GM18511 (cell line): Measurements from ENCODE around the gene MAP2K3.
"Not testable (repeated sequence)": the region's sequence is repeated elsewhere in the genome, so short reads cannot be mapped to it uniquely, and the experiment has no call there.

Source experiments
- ATAC-seq: cut with Tn5 transposase; IDR thresholded peaks from one replicate; pipeline ENCODE4 v1.9.1; 2021; ENCODE audit warnings: mild to moderate bottlenecking, moderate library complexity; ENCODE audit not compliant: unreplicated experiment

The MAP2K3 gene

GRCh38 chr17:21296097-21297025, 11.8 kb downstream of the MAP2K3 start:
- no peak for ATAC-seq

- ATAC-seq = no peak
Observed at GRCh38 chr17:21297026-21297520, 12.6 kb downstream of the MAP2K3 start.

- no peak for ATAC-seq
Observed at GRCh38 chr17:21297597-21297996, 13.1 kb downstream of the MAP2K3 start.

GRCh38 chr17:21298056-21298982, 13.8 kb downstream of the MAP2K3 start:
- ATAC-seq = no peak

DNA sequence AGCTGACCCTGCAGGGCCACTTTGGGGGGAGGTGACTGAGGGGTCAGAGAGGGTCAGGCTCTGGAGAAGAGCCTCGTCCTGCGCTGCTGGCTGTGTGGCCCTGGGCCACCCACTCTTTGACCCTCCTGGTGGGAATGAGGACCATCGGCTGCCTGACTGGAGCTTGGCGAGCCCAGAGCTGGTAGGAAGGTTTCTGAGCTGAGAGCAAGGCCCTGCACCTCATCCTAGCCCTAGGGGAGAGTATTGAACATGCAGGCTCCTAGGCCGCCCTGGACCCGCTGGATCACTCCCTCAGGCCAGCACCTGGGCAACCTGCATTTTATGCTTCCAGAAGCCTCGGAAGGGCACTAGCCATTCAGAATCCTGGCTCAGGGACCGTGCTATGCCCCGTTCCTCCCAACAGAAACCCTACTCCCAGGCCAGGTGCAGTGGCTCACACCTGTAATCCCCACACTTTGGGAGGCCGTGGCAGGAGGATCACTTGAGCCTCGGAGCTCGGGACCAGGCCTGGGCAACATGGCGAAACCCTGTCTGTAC, 14.5 kb downstream of the MAP2K3 start:
- no peak for ATAC-seq

DNA sequence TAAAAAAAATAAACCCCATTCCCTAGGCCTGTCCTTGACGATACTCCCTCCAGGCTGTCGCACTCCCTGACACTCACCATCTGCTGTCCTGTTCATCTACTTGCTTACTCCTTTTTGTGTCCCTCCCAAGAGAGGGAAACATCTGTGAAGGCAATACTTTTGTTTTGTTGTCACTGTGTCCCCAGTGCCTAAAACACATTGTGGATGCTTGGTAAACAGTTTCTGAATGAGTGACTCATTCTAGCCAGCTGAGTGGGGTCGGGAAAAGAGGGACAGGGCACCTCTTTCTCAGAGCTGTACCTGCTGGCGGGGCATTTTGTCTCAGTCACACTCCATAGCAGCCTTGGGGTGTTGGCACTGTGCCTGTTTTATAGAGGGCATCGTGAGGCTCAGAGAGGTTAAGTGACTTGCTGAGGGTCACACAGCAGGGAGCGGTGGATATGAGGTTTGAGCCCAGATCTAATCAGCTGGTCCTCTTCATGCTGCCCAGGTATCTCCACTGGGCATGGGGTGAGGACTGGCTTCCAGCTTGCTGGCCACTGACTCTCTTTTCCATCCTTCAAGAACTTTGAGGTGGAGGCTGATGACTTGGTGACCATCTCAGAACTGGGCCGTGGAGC, 15.6 kb downstream of the MAP2K3 start:
- no peak for ATAC-seq

DNA sequence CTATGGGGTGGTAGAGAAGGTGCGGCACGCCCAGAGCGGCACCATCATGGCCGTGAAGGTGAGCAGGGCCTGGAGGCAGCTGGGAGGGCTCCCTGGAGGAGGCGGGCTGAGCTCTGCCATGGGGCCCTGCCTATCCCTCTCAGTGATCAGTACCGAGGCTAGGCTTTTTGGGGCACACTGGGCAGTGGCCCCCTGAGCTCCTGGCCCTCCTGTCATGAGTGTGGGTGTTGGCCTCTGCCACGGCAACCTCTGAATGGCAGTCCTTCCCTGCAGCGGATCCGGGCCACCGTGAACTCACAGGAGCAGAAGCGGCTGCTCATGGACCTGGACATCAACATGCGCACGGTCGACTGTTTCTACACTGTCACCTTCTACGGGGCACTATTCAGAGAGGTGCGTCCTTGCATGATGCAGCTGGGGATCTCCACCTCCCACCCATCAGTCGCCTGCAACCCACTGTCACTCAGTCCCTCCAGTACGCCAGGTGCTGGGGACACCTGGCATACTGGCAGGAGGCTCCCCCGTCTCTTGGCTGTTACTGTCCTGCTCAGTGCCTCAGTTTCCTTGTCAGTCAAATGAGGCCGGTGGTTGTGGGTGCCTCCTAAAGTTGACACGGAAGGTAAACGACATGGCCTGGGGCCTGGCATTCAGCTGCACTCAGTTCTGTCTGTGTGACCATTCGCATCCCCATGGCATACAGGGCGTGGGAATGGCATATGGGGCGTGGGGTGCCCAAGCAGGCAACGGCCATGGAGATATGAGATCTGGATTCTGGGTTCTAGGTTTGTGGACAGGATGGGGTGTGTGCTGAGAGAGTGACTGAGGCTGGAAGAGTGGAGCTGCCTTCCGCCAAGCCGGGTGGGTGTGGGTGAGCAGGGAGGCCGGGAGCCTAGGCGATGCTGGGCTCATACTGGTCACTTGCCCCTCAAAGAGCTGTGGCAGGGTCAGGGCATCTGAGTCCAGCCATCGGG, 16.4 kb downstream of the MAP2K3 start:
- ATAC-seq = no peak

- ATAC-seq = no peak
Observed at GRCh38 chr17:21301593-21302550, 17.4 kb downstream of the MAP2K3 start.

- ATAC-seq = no peak
Observed at GRCh38 chr17:21302711-21303425, 18.4 kb downstream of the MAP2K3 start.

- no peak for ATAC-seq
Observed at GRCh38 chr17:21303441-21304065, 19.0 kb downstream of the MAP2K3 start.

- ATAC-seq = no peak
Observed at GRCh38 chr17:21304091-21304490, 19.6 kb downstream of the MAP2K3 start.

DNA sequence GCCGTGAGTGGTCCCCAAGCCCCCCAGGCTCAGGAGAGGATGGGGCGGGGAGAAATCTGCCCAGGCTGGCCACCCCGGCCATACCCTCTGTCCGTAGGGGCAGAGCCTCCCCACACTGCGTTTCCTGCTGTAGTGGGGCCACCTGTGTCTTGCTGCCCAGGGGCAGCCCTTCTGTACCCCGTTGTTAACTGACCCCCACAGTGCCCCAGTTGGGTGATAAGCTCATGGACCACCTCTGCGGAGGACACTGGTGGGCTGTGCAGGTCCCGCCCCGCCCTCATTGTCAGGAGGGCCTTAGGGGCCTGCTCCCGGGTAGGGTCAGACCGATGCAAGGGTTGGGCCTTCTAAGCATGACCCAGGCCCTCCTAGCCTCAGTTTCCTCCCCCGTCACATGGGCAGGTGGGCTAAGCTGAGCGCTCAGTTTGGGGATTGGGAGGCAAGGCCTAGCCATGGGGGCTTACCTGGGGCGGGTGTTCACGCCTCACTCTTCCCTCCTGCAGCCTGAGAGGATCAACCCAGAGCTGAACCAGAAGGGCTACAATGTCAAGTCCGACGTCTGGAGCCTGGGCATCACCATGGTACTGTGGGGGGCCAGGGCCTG, 20.1 kb downstream of the MAP2K3 start:
- ATAC-seq = not testable (repeated sequence)

GRCh38 chr17:21305431-21306180, 21.1 kb downstream of the MAP2K3 start:
- not testable (repeated sequence) for ATAC-seq

GRCh38 chr17:21306611-21307272, 22.2 kb downstream of the MAP2K3 start:
- ATAC-seq = not testable (repeated sequence)

GRCh38 chr17:21307273-21307625, 22.7 kb downstream of the MAP2K3 start:
- ATAC-seq = not testable (repeated sequence)

- not testable (repeated sequence) for ATAC-seq
Observed at GRCh38 chr17:21308931-21309381, 24.4 kb downstream of the MAP2K3 start.
